ENCODE results near the gene DGUOK.
"Not testable (repeated sequence)": the region's sequence is repeated elsewhere in the genome, so short reads cannot be mapped to it uniquely, and the experiment has no call there.

DGUOK gene

GRCh38 chr2:73920577-73921545 lies 5.8 kb upstream of the DGUOK start:
- DNase-seq (ENCODE audit: low read depth, low spot score), result no peak

DNA sequence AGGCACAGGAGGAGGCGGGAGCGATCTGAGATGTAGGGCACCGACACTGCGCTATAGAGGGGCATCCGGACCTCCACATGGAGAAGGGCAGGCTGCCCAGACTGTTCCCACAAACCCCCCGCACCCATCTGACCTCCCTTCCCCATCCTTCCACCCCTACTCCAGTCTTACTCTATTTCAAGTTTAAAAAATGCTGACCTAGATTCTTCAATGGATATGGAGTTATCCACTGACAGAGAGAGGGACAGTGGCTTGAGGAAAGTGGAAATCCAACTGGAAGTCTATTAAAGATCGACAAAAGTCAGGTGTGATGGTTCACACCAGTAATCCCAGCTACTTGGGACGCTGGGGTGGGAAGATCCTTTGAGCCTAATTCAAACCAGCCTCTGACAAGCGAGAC lies 5.1 kb upstream of the DGUOK start:
- DNase-seq (ENCODE audit: low read depth, low spot score), result no peak

- no peak for DNase-seq (ENCODE audit: low read depth, low spot score)
These were observed 4.0 kb upstream of the DGUOK start for GRCh38 chr2:73922681-73923080.

GRCh38 chr2:73925033-73925704 lies 1.5 kb upstream of the DGUOK start:
- no peak for DNase-seq (ENCODE audit: low read depth, low spot score)

GRCh38 chr2:73925853-73926492 lies 707 bp upstream of the DGUOK start:
- DNase-seq (ENCODE audit: low read depth, low spot score), result no peak

- DNase-seq (ENCODE audit: low read depth, low spot score), result no peak
These were observed 664 bp downstream of the DGUOK start for GRCh38 chr2:73927344-73927743.

DNA sequence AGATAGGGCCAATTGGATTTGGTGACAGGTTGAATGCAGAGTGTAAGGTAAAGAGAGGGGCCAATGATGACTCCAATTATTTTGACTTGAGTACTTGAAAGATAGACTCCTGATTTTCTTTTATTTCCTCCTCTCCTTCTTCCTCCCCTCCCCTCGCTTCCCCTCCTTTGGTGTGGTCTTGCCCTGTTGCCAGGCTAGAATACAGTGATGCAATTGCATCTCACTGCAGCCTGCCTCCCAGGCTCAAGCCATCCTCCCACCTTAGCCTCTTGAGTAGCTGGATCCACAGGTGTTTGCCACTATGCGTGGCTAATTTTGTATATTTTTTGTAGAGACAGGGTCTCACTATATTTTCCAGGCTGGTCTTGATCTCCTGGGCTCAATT lies 2.3 kb downstream of the DGUOK start:
- DNase-seq (ENCODE audit: low read depth, low spot score), result no peak

- no peak for DNase-seq (ENCODE audit: low read depth, low spot score)
These were observed 3.7 kb downstream of the DGUOK start for GRCh38 chr2:73930386-73930785.

DNA sequence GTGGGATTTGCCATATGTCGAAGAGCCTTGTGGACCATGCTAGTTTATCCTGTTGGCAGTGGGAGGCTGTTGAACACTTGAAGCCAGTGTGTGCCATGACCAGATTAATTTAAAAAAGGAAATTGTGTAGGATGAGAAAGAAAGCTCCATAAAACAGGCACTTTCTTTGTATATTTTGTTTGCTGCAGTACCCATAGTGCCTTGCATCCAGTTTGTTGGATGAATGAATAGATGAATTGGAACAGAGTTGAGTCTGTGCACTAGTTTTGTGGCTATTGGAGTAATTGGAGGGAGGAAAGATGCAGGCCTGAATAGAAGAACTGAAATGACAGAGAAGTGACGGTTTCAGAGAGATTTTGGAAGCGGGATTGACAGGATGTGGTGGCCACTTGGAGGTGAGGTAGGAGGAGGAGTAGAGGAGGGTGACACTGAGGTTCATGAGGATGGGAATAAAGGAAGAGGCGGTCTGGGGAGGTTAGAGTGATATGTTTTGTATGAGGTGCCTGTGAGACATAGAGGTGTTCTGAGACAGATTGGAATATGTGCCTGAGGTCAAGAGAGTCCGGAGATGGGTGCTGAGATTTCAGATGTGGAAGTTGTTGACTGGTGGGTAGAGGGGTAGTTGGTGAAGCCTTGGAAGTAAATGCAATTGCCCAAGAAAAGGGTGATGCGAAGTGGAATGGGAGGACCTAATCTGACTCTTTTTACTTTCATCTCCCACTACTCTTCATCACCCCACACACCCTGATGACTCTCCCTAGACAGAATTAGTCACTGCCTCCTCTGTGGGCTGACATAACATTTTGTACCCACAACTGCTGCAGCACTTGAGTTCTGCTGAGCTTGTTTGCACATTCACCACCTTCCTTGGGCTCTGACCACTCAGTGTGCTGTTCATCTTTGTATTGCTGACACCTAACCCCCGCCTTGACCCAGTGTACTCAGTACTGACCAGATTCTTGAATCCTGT lies 5.1 kb downstream of the DGUOK start:
- no peak for DNase-seq (ENCODE audit: low read depth, low spot score)

DNA sequence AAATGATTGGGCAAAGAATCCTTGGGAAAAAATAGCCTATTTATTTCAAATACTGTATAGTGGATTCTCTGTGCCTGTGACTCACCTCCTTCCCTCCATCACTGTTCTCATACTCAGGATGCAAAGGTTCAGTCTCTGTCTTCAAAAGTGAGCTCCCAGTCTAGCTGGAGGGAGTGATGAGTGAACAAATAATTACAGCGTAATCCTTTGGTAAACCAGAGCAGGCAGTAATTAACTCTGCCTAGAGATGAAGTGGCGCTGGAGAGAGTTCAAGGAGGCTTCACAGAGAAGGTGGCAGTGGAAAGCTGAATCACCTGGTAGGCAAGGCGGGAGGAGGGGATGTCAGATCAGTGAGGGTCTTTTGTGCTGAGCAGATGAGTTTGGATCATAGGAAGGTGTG lies 6.5 kb downstream of the DGUOK start:
- DNase-seq (ENCODE audit: low read depth, low spot score), result no peak

GRCh38 chr2:73935641-73936040 lies 9.0 kb downstream of the DGUOK start:
- DNase-seq (ENCODE audit: low read depth, low spot score), result no peak

DNA sequence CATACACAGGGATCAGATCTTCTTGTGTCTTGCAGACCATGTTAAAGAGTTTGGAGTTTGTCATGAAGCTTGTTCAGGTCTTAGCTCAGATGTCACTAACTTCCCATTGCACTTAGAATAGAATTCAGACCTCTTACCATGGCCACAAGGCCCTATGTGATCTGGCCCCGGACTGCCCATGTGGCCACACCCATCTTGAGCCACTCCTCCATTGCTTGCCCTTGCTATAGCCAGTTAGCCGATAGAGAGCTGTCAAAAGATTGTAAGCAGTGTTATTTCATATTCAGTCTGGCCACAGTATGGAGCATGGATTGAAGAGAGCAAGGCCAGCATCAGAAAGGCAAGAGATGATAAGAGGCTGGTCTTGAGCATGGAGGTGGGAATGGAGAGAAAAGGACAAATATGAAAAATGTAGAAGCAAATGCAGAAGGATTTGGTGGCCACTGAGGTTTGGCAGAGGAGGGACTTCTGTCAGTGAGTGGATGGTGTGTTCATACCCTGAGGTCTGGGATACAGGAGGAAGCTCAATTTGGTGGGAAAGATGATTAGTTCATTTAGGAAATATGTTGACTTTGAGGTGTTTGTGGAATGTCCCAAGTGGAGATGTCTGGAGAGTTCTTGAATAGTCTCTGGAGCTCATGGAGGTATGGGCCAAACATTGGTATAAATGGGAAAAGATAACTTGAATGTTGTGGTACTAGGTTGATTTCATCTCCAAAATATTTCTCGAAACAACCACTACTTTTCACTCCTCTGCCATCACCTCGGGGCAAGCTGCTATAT lies 10.6 kb downstream of the DGUOK start:
- no peak for DNase-seq (ENCODE audit: low read depth, low spot score)

- no peak for DNase-seq (ENCODE audit: low read depth, low spot score)
These were observed 11.2 kb downstream of the DGUOK start for GRCh38 chr2:73937899-73938298.

DNA sequence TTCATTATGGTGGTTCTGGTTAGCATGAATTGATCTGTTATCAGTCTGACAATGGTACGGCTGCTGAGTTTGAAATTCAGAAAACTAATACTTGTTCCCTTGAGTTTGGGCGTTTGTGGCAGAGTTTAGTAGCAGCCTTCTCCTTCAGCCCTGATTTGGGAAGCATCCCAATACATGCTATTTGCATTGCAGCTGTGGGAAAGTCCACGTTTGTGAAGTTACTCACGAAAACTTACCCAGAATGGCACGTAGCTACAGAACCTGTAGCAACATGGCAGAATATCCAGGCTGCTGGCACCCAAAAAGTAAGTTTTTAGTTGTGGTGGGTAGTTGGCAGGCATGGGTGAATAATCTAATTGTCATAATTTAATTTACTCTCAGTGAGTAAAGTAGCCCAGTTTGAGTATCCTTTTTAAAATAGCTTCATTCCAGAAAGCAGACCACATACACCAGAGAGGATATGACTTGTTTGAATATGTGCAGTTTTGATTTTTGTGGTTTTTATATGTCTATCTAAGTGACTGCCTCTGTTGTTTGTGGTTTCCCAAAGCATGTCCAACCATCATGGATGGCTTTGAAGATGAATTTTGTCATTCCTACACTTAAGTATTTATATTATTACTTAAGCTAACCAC lies 12.2 kb downstream of the DGUOK start:
- DNase-seq (ENCODE audit: low read depth, low spot score), result no peak

- no peak for DNase-seq (ENCODE audit: low read depth, low spot score)
These were observed 12.7 kb downstream of the DGUOK start for GRCh38 chr2:73939419-73939818.

GRCh38 chr2:73940066-73940465 lies 13.4 kb downstream of the DGUOK start:
- not testable (repeated sequence) for DNase-seq (ENCODE audit: low read depth, low spot score)

- no peak for DNase-seq (ENCODE audit: low read depth, low spot score)
These were observed 16.0 kb downstream of the DGUOK start for GRCh38 chr2:73942664-73943063.

DNA sequence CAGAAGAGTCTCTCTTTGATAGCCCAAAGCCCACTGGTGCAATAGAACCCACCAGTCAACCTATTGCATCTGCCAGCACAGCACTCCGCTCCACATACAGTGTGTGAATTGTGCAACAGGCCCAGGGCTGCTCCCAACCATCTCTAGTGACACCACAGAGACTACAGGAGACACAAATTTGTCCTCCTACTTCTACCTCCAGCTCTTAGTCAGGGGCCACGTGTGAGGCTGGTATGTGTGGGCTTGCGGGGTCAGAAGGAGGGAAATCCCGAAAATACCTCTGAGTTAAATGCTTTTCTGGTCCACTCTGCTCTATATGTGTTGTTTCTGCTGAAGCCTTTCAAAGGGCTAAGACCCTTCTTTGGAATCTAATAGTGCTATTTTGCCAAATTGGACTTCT lies 18.0 kb downstream of the DGUOK start:
- no peak for DNase-seq (ENCODE audit: low read depth, low spot score)

DNA sequence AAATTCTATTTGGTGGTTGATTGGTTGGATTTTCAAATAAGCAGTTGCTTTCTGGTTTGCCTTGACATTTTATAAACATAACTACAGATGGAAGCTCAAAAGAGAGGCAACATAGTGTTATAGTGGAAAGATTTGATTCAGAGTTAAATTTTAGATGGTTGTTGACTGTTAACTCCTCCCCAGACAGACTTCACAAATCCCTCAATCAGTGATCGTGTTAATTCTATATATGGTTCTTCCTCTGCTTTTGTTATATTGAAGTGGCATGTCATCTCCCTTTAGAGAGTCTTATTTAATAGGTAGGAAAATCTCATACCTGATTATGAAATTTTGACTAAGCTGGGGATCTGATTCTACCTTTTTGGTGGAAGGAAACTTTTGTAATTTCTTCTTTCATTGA lies 19.5 kb downstream of the DGUOK start:
- no peak for DNase-seq (ENCODE audit: low read depth, low spot score)

GRCh38 chr2:73946666-73947065 lies 20.0 kb downstream of the DGUOK start:
- no peak for DNase-seq (ENCODE audit: low read depth, low spot score)
